HFFc6 (cell line): Measurements from ENCODE around the gene MATCAP1. TPM values are rescaled to one million over a fixed set of nuclear protein-coding genes. Genes with fewer than 3 reads are reported as not detected.

ENCODE experiments used
- DNase-seq: peaks from one replicate; pipeline ENCODE4 v3.0.0-alpha.2; 2018
- H3K27ac Mint-ChIP-seq: 2 replicates; pipeline ENCODE4 v1.8.0; 2020; ENCODE audit warnings: mild to moderate bottlenecking, mixed read lengths
- H3K27me3 Mint-ChIP-seq: 2 replicates; pipeline ENCODE4 v1.8.0; 2021; ENCODE audit warnings: mild to moderate bottlenecking, moderate library complexity, mixed read lengths; ENCODE audit not compliant: insufficient read depth
- H3K36me3 Mint-ChIP-seq: 2 replicates; pipeline ENCODE4 v1.8.0; 2021; ENCODE audit warnings: low read depth, mixed read lengths
- H3K4me1 Mint-ChIP-seq: 2 replicates; pipeline ENCODE4 v1.8.0; 2020; ENCODE audit warnings: low read depth, mixed read lengths
- H3K4me3 Mint-ChIP-seq: 2 replicates; pipeline ENCODE4 v1.8.0; 2020; ENCODE audit warnings: mild to moderate bottlenecking, moderate library complexity, mixed read lengths
- H3K9me3 Mint-ChIP-seq: 2 replicates; pipeline ENCODE4 v1.8.0; 2020; ENCODE audit warnings: mild to moderate bottlenecking, mixed read lengths
- CTCF ChIP-seq: fragments of 200-600 bp; sonication (generic); IDR thresholded peaks from 2 replicates; pipeline ENCODE4 v1.5.0; 2021; ENCODE audit warnings: antibody characterized with exemption, mild to moderate bottlenecking
- total RNA-seq, 6 experiments: library from RNA; stranded (reverse); fragmentation: NEBNext Ultra II Directional; extraction: Animal tissue kit (Norgen Biotek cat#: 25700); gene quantifications; 2 replicates in 1 of 6; 3 replicates in 5 of 6; pipeline ENCODE4 v1.2.3, GENCODE V29; 2021

MATCAP1 gene
- total RNA-seq, 6 experiments from 2014 or later, result 9.6 to 13.8 (median 11.6) TPM

GRCh38 chr16:67228034-67228785 is 44.4 kb upstream of the MATCAP1 start:
- Mint-ChIP-seq H3K4me1 (peaks cover 34% of the 10 kb centered on the region), H3K9me3 (no peaks in the 10 kb centered on the region), H3K27ac (peak overlapping the region; percentile 92), H3K27me3 (peaks cover 8% of the 10 kb centered on the region), H3K4me3 (peak overlapping the region; percentile 98), H3K36me3 (peaks cover 18% of the 10 kb centered on the region)
- DNase-seq, result no peak
- TF ChIP-seq CTCF, result no peak

DNA sequence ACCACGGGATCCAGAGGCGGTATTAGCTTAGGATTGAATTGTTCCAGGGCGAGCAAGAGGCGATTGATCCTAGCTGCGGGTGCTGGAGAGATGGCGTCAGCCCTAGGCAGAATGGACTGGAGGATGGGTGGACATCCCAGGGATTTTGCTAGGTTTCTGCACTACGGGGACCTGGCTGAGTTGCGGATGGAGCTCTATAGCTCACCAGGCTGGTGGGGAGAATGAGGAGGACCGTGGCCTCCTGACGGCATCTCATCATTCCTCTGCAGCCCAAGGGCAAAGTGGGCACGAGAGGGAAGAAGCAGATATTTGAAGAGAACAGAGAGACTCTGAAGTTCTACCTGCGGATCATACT is 43.8 kb upstream of the MATCAP1 start:
- TF ChIP-seq CTCF, result no peak
- Mint-ChIP-seq H3K4me3 (peak overlapping the region; percentile 98), H3K9me3 (no peaks in the 10 kb centered on the region), H3K27ac (peak overlapping the region; percentile 92), H3K27me3 (peaks cover 8% of the 10 kb centered on the region), H3K36me3 (peaks cover 17% of the 10 kb centered on the region), H3K4me1 (peaks cover 34% of the 10 kb centered on the region)
- no peak for DNase-seq

DNA sequence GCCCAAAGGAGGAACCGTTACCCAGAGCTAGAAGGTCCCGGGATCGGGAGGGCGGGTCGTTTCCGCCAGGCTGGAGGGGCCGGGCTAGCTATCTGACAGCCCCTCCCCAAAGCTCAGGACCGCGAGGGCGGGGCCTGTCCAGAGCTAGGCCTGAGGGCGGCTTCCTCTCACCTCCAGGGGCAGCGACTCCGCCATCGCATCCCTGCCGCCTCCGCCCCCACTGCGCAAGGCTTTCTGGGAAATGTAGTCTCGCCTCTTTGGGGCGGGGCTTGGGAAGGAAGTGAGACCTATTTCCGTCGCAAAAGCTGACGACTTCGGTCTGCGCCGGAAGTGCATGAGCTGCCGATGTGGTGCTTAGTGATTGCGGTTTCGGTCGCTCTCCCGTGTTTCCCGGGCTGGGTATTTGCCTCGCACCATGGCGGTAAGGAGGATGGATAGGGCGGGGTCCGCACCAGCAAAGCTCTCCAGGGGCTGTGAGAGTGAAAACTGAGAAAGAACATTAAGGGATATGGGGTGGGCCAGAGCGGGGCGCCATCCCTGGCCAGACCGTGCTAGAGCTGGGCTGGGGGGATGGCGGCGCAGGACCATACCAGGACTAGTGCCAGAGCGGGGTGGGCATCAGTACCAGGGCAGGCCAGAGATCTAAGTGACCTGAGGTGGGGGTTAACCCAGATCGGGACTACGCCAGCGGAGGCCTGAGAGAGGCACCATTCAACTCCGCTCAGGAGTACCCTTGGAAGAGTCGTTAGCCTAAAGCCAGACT is 43.2 kb upstream of the MATCAP1 start, which contains the start of gene TMEM208:
TSS of gene TMEM208 (plus strand) at position 327 of the 763 bp plus-strand sequence. CDS start at position 416, 89 bp downstream.
- H3K4me3 Mint-ChIP-seq, result peak within 1 kb of the TSS; percentile 98
- peaks cover 8% of the 10 kb centered on the region for H3K27me3 Mint-ChIP-seq
- peak within 1 kb of the TSS; percentile 95 for H3K27ac Mint-ChIP-seq
- TF ChIP-seq CTCF, result peak; percentile 45; the same call in 1 of the 2 replicates
- H3K36me3 Mint-ChIP-seq, result peaks cover 17% of the 10 kb centered on the region
- H3K9me3 Mint-ChIP-seq, result no peaks in the 10 kb centered on the region
- H3K4me1 Mint-ChIP-seq, result peaks cover 34% of the 10 kb centered on the region
- peak; percentile 98 for DNase-seq

DNA sequence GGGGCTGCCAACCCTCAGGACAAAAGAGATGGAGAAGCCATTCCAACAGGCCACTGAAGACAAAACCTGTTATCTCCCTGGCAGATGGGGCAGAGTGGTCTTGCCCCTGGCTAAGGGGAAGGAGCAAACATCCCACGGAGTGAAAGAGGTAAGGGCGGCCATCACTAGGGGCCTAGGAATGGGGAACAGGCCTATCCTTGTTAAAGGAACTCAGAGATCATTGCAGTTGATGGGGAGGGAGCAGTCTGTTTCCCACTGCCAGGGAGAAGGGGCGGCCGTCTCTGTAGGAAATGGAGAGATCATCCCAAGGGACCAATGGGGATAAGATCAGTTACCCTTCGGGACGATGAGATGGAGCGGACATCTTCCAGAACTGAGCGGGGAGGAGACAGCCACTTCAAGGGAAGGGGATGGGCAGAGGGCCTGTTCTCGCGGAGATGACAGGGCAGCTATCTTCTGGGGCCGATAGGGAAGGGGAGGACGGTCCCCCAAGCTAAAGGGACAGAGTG is 42.6 kb upstream of the MATCAP1 start:
- H3K4me3 Mint-ChIP-seq, result peak overlapping the region; percentile 98
- no peak for TF ChIP-seq CTCF
- H3K27ac Mint-ChIP-seq, result peak overlapping the region; percentile 95
- peaks cover 17% of the 10 kb centered on the region for H3K36me3 Mint-ChIP-seq
- DNase-seq, result no peak
- no peaks in the 10 kb centered on the region for H3K9me3 Mint-ChIP-seq
- H3K27me3 Mint-ChIP-seq, result peaks cover 8% of the 10 kb centered on the region
- H3K4me1 Mint-ChIP-seq, result peaks cover 34% of the 10 kb centered on the region

GRCh38 chr16:67223992-67224391 is 40.2 kb upstream of the MATCAP1 start:
- Mint-ChIP-seq H3K9me3 (no peaks in the 10 kb centered on the region), H3K4me1 (peaks cover 34% of the 10 kb centered on the region), H3K36me3 (peaks cover 27% of the 10 kb centered on the region), H3K27ac (no peak overlapping the region), H3K4me3 (no peak overlapping the region), H3K27me3 (peaks cover 8% of the 10 kb centered on the region)
- DNase-seq, result no peak
- TF ChIP-seq CTCF, result no peak
